ENCODE measurements around the gene CAB39.

DNA sequence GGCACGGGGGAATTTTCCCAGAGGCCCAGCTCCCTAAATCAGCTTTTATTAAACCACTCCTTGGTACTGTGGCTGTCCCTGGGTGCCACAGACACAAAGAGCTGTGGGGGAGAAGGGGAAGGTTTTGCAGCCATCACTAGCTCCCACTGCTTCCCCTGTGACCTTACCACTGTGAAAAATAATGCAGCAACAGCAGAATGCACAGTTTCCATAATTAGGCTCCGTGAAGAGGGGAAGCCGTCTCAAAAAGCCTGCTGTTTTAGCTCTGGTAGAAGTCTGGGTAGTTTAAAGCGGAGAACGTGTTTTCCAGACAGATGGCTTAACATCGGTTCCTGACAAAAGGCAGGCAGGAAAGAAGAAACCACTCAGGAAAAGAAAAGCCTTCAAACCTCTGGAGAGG lies 27.5 kb upstream of the CAB39 start:
- TF ChIP-seq, protein P1, sequence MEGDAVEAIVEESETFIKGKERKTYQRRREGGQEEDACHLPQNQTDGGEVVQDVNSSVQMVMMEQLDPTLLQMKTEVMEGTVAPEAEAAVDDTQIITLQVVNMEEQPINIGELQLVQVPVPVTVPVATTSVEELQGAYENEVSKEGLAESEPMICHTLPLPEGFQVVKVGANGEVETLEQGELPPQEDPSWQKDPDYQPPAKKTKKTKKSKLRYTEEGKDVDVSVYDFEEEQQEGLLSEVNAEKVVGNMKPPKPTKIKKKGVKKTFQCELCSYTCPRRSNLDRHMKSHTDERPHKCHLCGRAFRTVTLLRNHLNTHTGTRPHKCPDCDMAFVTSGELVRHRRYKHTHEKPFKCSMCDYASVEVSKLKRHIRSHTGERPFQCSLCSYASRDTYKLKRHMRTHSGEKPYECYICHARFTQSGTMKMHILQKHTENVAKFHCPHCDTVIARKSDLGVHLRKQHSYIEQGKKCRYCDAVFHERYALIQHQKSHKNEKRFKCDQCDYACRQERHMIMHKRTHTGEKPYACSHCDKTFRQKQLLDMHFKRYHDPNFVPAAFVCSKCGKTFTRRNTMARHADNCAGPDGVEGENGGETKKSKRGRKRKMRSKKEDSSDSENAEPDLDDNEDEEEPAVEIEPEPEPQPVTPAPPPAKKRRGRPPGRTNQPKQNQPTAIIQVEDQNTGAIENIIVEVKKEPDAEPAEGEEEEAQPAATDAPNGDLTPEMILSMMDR (IDR thresholded peaks at IDR 0.05; ENCODE audit: extremely low read depth in 1 of 2, insufficient read depth in 1 of 2, low read depth in 1 of 2, low read length in 2 of 2), result no peak
- TF ChIP-seq POLR2A (IDR thresholded peaks at IDR 0.05; ENCODE audit: low read depth, low read length), result no peak
- TF ChIP-seq, protein P2, sequence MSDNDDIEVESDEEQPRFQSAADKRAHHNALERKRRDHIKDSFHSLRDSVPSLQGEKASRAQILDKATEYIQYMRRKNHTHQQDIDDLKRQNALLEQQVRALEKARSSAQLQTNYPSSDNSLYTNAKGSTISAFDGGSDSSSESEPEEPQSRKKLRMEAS (IDR thresholded peaks at IDR 0.05; ENCODE audit: insufficient read depth, insufficient read length), result no peak
- no peak for TF ChIP-seq EZH2 (IDR thresholded peaks at IDR 0.05; ENCODE audit: borderline replicate concordance, low read depth, low read length, severe bottlenecking)
- no peak for TF ChIP-seq POLR2AphosphoS5 (IDR thresholded peaks at IDR 0.05; ENCODE audit: insufficient read depth, low read depth, low read length)
- TF ChIP-seq JUN (IDR thresholded peaks at IDR 0.05; ENCODE audit: borderline replicate concordance, insufficient read depth, insufficient read length, low read depth), result no peak
- TF ChIP-seq MYC (IDR thresholded peaks at IDR 0.05; ENCODE audit: low read depth, low read length), result no peak

All from endothelial cell of umbilical vein (primary cell).